MG63 (cell line): Measurements from ENCODE around the gene CES5A. TPM values are rescaled to one million over a fixed set of nuclear protein-coding genes. Genes with fewer than 3 reads are reported as not detected.
"Not testable (repeated sequence)": the region's sequence is repeated elsewhere in the genome, so short reads cannot be mapped to it uniquely, and the experiment has no call there.

Experiments
- DNase-seq: peaks from one replicate; pipeline ENCODE4 v3.0.0-alpha.2; 2020
- H3K27me3 ChIP-seq: fragments of 250-450 bp; sonication (Bioruptor Pico); 2 replicates; pipeline ENCODE4 v1.5.1; 2020; ENCODE audit warnings: mild to moderate bottlenecking, moderate library complexity
- H3K36me3 ChIP-seq: fragments of 250-450 bp; sonication (Bioruptor Pico); 2 replicates; pipeline ENCODE4 v1.5.1; 2020; ENCODE audit warnings: mild to moderate bottlenecking, moderate library complexity
- H3K4me3 ChIP-seq: fragments of 250-450 bp; sonication (Bioruptor Pico); 2 replicates; pipeline ENCODE4 v1.5.1; 2020; ENCODE audit warnings: mild to moderate bottlenecking, moderate library complexity
- H3K9me3 ChIP-seq: fragments of 250-450 bp; sonication (Bioruptor Pico); 2 replicates; pipeline ENCODE4 v1.5.1; 2020; ENCODE audit warnings: mild to moderate bottlenecking, moderate library complexity
- total RNA-seq: library from RNA; depleted of rRNA; stranded (reverse); fragments of >200 nt; shearing (Covaris generic); gene quantifications from 2 replicates; pipeline ENCODE4 v1.2.3, GENCODE V29; 2014; ENCODE audit warnings: low replicate concordance; rRNA removed

CES5A gene, protein sequence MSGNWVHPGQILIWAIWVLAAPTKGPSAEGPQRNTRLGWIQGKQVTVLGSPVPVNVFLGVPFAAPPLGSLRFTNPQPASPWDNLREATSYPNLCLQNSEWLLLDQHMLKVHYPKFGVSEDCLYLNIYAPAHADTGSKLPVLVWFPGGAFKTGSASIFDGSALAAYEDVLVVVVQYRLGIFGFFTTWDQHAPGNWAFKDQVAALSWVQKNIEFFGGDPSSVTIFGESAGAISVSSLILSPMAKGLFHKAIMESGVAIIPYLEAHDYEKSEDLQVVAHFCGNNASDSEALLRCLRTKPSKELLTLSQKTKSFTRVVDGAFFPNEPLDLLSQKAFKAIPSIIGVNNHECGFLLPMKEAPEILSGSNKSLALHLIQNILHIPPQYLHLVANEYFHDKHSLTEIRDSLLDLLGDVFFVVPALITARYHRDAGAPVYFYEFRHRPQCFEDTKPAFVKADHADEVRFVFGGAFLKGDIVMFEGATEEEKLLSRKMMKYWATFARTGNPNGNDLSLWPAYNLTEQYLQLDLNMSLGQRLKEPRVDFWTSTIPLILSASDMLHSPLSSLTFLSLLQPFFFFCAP
- total RNA-seq, result not detected in 2 replicates

DNA sequence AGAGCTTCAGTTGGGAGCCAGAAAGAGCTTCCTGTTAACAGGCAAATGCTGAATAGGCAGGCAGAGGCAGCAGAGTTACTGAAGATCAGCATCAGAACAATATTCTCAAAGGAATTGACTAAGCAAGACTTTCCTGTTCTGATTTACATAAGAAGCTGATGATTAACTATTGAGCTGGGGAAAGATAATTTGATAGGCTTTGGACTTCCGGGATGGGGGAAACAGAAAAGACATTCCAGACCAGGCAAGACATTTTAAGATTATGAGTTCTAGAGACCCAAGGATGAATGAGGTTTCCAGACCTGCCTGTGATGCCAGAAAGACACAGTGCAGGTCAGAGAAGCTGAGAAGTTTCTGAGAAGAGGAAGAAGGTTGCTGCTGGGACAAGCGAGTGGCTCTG is at the start of gene CES5A:
TSS of gene CES5A (minus strand) at position 101 of the 400 bp plus-strand sequence. CDS start 152 bp downstream, outside the sequence.
- no peak for DNase-seq
- Histone ChIP-seq H3K27me3 (peaks cover 19% of the 10 kb centered on the region; the same call in 1 of the 2 replicates), H3K9me3 (no peaks in the 10 kb centered on the region), H3K4me3 (no peak within 1 kb of the TSS), H3K36me3 (no peaks in the 10 kb centered on the region)

- Histone ChIP-seq H3K36me3 (no peaks in the 10 kb centered on the region), H3K4me3 (no peak overlapping the region), H3K27me3 (peaks cover 15% of the 10 kb centered on the region), H3K9me3 (no peaks in the 10 kb centered on the region)
- no peak for DNase-seq
These were observed 47.5 kb upstream of the CES5A start for GRCh38 chr16:55922662-55923061.

- H3K9me3 ChIP-seq, result no peaks in the 10 kb centered on the region
- no peaks in the 10 kb centered on the region for H3K36me3 ChIP-seq
- H3K27me3 ChIP-seq, result peaks cover 4% of the 10 kb centered on the region; the same call in 1 of the 2 replicates
- no peak for DNase-seq
- H3K4me3 ChIP-seq, result no peak overlapping the region
These were observed 42.4 kb upstream of the CES5A start for GRCh38 chr16:55917373-55918160.

DNA sequence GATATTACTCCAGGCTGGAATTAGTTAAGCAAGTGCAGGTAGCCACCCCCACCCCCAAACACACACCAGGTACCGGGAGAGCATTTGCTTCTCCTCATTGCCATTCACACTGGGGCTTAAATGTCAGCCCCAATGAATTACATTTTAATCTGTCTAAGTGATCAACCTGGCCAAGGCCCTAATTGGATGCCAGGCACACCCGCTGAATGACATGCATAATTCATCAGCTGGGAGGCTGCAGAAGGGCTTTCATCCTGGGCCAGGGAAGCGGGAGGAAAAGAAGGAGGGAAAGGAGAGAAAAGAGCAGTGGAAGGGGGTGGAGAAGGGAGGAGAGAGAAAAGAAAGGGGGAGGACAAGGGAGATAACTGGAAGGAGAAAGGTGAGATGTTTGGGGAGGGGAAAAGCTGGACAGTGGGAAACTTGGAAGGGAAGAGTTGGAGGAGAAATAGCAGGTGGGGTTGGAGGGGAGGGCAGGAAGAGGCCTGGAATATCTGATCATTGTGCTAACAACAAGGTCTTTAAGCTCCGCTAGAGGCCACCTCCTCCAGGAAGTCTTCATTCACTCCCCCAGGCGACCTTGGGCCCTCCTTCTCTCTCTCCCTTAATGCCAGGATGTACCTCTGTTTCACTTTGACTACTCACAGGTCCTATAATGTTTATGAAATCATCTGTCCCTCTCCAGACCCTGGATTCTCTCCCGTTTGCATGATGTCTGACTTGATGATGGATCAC is 40.1 kb upstream of the CES5A start:
- peaks cover 11% of the 10 kb centered on the region for H3K27me3 ChIP-seq
- DNase-seq, result no peak
- no peak overlapping the region for H3K4me3 ChIP-seq
- no peaks in the 10 kb centered on the region for H3K36me3 ChIP-seq
- no peaks in the 10 kb centered on the region for H3K9me3 ChIP-seq

- no peaks in the 10 kb centered on the region for H3K36me3 ChIP-seq
- no peaks in the 10 kb centered on the region for H3K9me3 ChIP-seq
- peaks cover 13% of the 10 kb centered on the region for H3K27me3 ChIP-seq
- DNase-seq, result no peak
- H3K4me3 ChIP-seq, result no peak overlapping the region
These were observed 39.2 kb upstream of the CES5A start for GRCh38 chr16:55914383-55914782.

DNA sequence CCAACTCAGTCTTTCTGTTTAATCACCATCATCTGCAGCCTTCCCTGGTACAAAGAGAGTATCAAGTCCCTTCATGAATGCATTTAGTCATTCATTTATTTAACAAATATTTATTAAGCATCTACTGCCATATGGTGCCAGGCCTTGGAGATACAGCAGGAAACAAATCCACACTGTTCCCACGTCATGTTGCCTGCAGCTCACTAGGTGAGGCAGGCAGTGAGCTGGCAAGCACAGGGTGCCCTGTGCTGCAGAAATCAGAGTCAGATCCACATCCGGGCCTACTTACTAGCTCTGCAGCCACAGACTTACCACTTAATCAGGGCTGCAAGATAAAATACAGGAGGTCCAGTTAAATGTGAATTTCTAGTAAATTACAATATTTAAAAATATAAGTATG is 38.5 kb upstream of the CES5A start:
- H3K36me3 ChIP-seq, result no peaks in the 10 kb centered on the region
- H3K4me3 ChIP-seq, result no peak overlapping the region
- DNase-seq, result no peak
- H3K27me3 ChIP-seq, result peaks cover 18% of the 10 kb centered on the region
- no peaks in the 10 kb centered on the region for H3K9me3 ChIP-seq

DNA sequence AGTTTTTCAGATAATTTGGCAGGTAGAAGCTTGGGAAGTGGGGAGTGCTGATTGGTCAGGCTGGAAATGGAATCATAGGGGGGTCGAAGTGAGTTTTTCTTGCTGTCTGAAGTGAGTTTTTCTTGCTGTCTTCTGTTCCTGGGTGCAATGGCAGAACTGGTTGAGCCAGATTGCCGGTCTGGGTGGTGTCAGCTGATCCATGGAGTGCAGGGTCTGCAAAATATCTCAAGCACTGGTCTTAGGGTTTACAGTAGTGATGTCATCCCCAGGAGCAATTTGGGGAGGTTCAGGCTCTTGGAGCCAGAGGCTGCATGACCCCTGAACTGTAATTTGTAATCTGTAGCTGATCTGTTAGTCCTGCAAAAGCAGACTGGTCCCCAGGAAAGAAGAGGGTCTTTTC is 37.9 kb upstream of the CES5A start:
- H3K4me3 ChIP-seq, H3K36me3 ChIP-seq, H3K9me3 ChIP-seq, DNase-seq: not testable (repeated sequence)
- H3K27me3 ChIP-seq, result peaks cover 19% of the 10 kb centered on the region

DNA sequence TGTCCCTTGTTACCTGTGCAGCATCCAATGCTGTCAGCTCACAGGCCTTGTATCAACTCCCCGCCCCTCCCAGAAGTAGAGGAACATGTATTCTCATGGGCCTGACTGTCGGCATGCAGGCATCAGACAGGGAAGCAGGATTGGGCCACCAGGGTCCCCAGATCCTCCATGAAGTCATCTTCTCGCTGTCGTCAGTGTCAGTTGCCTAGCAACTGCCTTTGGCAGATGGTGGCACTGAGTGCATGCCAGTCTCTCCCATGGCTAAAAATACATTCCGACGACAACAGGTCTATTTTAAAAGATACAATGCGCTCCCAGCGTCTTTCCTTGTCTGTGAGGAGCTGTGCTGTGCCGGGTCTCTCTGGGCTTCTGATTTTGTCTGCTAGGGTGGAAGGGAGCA is 36.8 kb upstream of the CES5A start:
- no peak for DNase-seq
- Histone ChIP-seq H3K4me3 (no peak overlapping the region), H3K9me3 (no peaks in the 10 kb centered on the region), H3K36me3 (no peaks in the 10 kb centered on the region), H3K27me3 (peaks cover 27% of the 10 kb centered on the region)

GRCh38 chr16:55911616-55912015 is 36.4 kb upstream of the CES5A start:
- no peak overlapping the region for H3K4me3 ChIP-seq
- no peaks in the 10 kb centered on the region for H3K9me3 ChIP-seq
- H3K27me3 ChIP-seq, result peaks cover 28% of the 10 kb centered on the region
- DNase-seq, result no peak
- H3K36me3 ChIP-seq, result no peaks in the 10 kb centered on the region

GRCh38 chr16:55909876-55910275 is 34.7 kb upstream of the CES5A start:
- no peaks in the 10 kb centered on the region for H3K36me3 ChIP-seq
- no peak for DNase-seq
- H3K27me3 ChIP-seq, result peaks cover 32% of the 10 kb centered on the region
- no peak overlapping the region for H3K4me3 ChIP-seq
- H3K9me3 ChIP-seq, result no peaks in the 10 kb centered on the region

DNA sequence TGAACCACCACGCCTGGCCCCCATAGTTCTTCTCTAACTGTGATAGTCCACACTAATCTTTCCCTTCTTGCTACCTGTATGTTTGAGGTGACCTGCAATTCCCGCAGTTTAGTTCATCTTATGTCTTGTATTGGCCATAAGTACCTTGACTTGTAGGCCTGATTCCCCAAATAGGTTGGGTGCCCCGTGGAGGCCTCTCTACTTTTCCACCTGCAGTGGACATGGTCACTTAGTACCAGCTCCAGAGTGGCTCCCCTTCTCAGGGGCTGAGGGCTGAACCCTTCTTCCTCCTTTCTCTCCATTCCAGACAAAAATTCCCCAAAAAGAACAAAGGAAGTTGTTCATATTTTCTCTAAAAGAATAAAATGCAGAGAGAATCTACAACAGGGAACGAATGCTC is 33.5 kb upstream of the CES5A start:
- H3K36me3 ChIP-seq, result no peaks in the 10 kb centered on the region
- peaks cover 32% of the 10 kb centered on the region for H3K27me3 ChIP-seq
- peaks cover 6% of the 10 kb centered on the region; the same call in 1 of the 2 replicates for H3K9me3 ChIP-seq
- H3K4me3 ChIP-seq, result no peak overlapping the region
- no peak for DNase-seq

DNA sequence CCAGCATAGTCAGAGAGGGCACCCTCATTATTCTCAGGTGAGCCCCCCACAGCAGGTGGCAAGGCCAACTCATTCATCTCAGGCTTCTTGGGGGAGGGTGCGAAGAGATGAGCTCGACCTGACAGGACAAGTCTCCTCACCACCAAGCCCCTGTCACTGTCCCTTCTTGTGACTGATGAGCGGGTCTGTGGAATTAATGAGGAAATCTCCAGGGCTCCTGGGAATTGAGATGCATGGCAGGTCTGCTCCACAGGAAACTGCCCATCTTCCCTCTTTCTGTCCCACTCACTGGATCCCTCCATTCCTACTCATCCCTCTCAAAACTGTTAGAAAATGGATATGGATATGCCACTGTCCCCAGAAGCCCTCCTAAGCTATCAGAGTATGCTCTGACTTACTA is 32.5 kb upstream of the CES5A start:
- no peak for DNase-seq
- Histone ChIP-seq H3K4me3 (no peak overlapping the region), H3K36me3 (no peaks in the 10 kb centered on the region), H3K9me3 (peaks cover 8% of the 10 kb centered on the region; the same call in 1 of the 2 replicates), H3K27me3 (peaks cover 37% of the 10 kb centered on the region)

DNA sequence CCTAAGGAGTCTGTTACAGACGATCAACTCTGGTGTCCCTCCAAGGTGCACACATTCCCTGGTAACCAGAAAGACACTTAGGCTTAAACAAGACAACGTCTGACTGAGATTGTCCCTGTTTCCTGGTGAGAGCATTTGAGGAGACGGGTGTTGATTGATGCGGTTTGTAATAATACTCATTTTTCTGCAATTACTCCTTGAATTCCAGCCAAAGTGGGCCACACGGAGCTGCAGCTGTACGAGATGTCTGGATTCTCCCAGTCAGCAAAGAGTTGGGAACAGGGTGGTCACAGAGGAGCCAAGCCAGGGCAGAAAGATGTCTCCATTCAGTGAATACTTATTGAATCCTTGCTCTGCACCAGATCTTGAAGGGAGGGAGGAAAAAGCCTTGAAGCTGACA is 30.9 kb upstream of the CES5A start:
- no peak for DNase-seq
- H3K36me3 ChIP-seq, result no peaks in the 10 kb centered on the region
- peaks cover 28% of the 10 kb centered on the region; the same call in 1 of the 2 replicates for H3K27me3 ChIP-seq
- no peak overlapping the region for H3K4me3 ChIP-seq
- H3K9me3 ChIP-seq, result peaks cover 8% of the 10 kb centered on the region; the same call in 1 of the 2 replicates

GRCh38 chr16:55905651-55906050 is 30.5 kb upstream of the CES5A start:
- H3K27me3 ChIP-seq, result peaks cover 28% of the 10 kb centered on the region; the same call in 1 of the 2 replicates
- DNase-seq, result no peak
- H3K4me3 ChIP-seq, result no peak overlapping the region
- no peaks in the 10 kb centered on the region for H3K36me3 ChIP-seq
- peaks cover 8% of the 10 kb centered on the region; the same call in 1 of the 2 replicates for H3K9me3 ChIP-seq

GRCh38 chr16:55901566-55902217 is 26.5 kb upstream of the CES5A start:
- DNase-seq, result no peak
- H3K4me3 ChIP-seq, result no peak overlapping the region
- H3K27me3 ChIP-seq, result peaks cover 11% of the 10 kb centered on the region; the same call in 1 of the 2 replicates
- peaks cover 8% of the 10 kb centered on the region for H3K9me3 ChIP-seq
- no peaks in the 10 kb centered on the region for H3K36me3 ChIP-seq
